GM18868 (cell line): Measurements from ENCODE around the gene FBXO40.
"Not testable (repeated sequence)": the region's sequence is repeated elsewhere in the genome, so short reads cannot be mapped to it uniquely, and the experiment has no call there.

Source experiments
- ATAC-seq: cut with Tn5 transposase; IDR thresholded peaks from one replicate; pipeline ENCODE4 v1.9.1; 2021; ENCODE audit warnings: mild to moderate bottlenecking, moderate library complexity; ENCODE audit not compliant: unreplicated experiment

Gene FBXO40, protein sequence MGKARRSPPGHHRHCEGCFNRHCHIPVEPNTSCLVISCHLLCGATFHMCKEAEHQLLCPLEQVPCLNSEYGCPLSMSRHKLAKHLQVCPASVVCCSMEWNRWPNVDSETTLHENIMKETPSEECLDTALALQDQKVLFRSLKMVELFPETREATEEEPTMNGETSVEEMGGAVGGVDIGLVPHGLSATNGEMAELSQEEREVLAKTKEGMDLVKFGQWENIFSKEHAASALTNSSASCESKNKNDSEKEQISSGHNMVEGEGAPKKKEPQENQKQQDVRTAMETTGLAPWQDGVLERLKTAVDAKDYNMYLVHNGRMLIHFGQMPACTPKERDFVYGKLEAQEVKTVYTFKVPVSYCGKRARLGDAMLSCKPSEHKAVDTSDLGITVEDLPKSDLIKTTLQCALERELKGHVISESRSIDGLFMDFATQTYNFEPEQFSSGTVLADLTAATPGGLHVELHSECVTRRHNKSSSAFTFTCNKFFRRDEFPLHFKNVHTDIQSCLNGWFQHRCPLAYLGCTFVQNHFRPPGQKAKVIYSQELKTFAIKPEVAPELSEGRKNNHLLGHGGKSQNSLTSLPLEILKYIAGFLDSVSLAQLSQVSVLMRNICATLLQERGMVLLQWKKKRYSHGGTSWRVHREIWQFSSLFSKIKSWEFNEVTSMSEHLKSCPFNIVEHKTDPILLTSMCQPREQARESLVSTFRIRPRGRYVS

DNA sequence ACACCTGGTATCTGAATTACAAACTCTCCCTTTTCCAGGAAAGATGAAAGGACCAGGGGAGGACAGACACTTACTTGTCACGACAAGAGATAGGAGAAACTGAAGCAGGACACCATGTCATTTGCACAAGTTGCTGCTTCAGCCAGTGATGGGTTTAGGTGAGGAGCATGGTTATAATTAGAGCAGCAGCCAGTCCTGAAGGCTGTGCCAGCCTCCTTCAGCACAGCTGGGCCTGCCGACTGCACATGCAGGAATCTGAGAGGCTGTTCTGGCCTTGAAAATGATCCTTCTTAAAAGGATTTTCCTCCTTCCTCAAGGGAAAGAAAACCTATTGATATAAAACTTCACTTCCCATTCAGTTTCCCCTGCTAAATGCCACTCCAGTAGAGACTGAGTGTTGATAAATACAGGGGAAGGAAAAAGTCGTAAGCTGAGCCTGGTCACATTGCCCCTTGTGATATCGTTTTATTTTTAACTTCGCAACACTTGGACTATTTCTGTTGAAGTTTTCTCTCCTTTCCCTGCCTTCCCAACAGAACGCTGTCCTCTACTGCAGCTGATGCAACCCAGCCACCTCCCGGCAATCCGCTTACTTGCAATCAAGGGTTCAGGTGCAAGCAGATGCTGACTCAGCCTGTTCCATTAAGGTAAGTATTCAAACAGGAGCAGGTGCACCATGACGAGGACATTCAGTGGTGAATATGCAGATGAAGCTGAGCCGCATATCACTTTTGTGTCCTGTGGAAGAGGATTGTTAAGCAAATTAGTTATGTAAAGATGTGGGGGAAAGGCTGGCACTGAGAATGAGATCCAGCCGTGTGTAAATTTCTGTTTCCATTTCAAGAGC is at the start of gene FBXO40:
FBXO40 (plus strand) TSS at position 524 of the 847 bp plus-strand sequence. CDS start 27,197 bp downstream, outside the sequence.
- peak; percentile 53 for ATAC-seq

DNA sequence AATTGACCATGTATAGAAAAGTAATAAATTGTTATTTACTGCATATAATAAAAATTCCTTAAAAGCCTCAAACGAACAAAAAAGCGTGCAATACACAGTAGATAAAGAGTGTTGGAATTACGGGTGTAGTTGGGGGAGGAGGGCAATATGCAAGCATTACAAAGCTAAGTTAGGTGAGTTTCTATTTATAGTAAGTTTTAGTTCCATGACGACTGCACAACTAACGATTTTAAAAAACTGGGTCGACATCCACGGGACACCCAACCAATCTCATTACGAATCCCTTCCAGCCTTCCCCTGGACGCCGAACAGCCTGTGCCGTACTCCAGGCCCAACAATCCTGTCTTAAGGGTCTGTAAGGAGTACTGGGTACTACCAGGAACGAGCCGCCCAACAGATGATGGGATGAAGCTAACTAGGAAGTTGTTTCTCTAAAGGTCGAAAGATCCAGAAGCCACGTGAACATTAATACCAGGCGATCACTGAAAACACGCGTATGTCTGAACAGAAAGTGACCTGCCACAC is 48.1 kb upstream of the FBXO40 start:
- ATAC-seq, result no peak

DNA sequence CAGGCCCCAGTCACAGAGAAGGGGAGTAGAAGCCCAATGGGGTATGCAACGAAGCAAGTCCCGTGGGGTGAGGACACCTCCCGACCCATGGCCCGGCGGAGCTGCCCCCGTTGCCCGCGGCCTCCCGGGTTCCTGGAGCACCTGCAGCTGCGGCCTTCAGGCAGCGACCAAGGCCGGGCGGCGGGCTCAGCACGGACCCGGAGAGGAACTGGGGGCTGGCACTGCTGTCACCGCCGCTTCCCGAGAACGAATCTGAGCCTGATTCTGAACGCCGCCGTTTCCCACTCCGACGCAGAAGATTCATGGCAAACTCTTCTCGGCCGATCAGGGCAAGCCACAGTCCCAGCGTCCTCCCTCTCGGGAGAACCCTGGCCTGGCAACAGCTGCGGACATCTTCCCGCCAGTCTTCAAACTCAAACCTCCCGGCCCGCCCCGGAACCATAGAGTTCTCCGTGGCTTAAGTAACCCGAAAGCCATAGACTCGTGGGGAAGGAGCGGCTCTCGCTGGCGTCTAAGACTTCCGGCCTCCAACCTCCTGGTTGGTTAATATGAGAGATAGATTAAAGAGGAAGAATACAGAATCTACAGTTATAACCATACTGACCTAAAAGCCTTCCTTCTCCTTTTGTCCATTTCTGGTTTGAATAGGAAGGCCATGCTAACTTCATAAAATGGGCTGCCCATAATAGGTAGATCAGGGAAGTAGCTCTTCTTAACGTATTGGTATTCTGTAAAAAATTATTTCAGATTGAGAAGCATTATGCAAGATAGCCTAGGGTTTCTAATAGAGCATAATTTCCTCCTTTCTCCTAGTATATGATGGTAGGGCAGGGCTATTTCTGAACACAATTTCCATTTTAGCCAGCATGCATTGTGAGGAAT is 47.4 kb upstream of the FBXO40 start, which contains the start of gene POLQ:
POLQ (minus strand) TSS at position 415 of the 882 bp plus-strand sequence; CDS start at position 304, 111 bp downstream.
- peak; percentile 85 for ATAC-seq

DNA sequence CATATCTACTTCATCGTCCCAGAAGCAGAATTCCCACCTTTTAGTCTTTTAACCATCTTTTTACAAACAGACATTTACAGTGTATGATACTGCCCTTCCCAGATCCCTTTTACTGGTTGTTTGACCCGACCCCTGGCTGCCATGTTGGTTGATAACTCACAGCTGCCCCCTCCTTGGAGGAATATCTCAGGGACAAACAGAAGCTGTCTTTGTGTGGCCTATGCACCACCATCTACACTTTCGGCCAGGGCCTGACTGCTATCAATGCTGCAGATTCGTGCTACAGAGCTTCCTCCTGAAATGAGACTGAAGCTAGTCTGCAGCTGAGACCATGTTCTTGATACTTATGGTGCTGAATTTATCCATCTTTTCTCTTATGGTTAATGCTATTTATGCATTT is 40.8 kb upstream of the FBXO40 start:
- no peak for ATAC-seq

DNA sequence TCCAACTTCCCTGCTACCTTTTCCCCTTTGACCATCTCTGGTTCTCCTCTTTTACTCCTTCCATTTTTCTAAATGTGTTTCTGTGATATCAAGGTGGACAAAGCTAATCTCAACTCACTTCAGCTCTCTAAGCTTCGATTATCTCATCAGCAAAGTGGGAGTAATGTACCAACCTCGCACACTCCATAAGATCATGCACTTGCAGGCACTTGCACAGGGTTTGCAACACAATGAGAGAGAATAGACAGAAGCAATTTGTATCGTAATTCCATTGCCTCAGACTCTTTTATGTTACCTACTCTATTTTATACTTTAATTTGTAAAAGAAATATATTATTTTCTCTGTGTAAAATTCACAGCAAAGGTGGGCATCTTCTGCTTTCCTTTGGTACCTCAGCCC is 40.4 kb upstream of the FBXO40 start:
- ATAC-seq, result no peak

DNA sequence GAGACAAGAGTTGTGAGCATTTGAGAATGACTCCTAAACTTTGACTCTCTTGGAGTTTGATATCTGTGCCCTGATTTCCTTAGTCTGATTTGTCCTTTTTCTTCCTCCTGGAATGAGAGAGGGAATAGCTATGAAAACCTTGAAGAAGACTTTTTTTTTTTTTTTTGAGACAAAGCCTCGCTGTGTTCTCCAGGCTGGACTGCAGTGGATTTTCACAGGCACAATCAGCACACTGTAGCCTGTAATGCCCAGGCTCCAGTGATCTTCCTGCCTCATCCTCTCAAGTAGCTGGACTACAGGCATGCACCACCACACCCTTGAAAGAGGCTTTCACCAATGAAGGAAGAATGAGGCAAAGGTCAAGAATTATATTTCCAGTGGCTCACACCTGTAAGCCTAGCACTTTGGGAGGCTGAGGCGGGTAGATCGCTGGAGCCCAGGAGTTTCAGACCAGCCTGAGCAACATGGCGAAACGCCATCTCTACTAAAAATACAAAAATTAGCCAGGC is 35.7 kb upstream of the FBXO40 start:
- ATAC-seq, result no peak

DNA sequence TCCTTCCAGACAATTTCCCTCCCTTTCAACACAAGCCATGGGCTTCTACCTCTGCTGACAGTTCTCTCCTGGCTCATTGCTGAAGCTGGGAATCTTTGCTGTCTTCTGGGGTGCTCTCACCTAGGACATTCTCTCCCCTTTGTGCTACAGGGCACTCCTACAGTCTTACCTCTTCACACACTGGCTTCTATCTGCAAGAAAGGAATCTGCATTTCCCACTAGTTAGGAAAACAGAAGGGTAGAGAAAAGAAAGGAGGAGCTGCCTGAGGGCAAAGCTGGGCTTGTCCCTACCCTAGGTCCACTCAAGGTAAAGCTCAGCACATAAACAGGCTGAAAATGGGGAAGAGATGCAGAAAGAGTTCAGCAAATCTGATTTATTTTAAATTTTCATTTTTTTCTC is 31.0 kb upstream of the FBXO40 start:
- no peak for ATAC-seq

DNA sequence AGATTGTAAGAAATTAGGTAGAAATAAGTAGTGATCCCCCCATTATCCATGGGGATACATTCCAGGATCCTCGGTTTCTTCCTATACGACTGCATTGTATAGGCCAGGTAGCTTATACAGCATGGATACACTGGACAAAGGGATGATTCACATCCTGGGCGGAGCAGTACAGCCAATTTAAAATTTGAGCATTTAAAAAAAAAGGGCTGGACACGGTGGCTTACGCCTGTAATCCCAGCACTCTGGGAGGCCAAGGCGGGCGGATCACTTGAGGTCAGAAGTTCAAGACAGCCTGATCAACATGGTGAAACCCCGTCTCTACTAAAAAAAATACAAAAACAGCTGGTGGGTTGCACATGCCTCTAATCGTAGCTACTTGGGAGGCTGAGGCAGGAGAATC is 26.4 kb upstream of the FBXO40 start:
- ATAC-seq, result no peak

DNA sequence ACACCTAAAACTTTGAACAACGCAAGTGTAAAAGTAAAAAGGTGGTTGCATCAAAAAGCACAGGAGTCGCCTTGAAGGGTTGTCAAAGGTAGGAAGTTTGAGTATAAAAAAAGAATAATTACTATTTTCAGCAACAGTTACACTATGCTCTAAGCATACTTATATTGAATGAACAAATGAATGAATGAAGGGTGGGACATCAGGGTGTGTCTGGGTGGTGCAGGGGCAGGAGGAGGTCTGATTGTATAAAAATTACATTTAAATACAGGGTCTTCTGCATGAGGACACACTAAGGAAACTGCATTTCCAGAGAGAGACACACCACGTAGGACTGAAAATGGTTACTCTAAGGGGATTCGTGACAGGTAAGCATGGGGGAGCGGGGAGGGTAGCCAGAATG is 25.5 kb upstream of the FBXO40 start, which contains the start of gene ARGFX:
ARGFX (plus strand) TSS at position 301 of the 400 bp plus-strand sequence. CDS start 2,765 bp downstream, outside the sequence.
- no peak for ATAC-seq

DNA sequence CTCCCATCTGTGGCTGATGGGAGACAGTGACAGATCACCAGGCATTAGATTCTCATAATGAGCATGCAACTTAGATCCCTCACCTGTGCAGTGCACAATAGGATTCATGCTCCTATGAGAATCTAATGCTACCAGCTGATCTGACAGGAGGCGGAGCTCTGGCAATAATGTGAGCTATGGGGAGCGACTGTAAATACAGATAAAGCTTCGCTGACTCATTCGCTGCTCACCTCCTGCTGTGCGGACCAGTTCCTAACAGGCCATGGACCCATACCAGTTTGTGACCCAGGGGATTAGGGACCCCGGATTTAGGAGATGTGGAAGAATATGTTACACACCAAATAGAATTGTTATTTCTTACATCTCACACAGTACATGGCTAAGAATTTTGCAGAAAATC is 18.7 kb upstream of the FBXO40 start:
- no peak for ATAC-seq

DNA sequence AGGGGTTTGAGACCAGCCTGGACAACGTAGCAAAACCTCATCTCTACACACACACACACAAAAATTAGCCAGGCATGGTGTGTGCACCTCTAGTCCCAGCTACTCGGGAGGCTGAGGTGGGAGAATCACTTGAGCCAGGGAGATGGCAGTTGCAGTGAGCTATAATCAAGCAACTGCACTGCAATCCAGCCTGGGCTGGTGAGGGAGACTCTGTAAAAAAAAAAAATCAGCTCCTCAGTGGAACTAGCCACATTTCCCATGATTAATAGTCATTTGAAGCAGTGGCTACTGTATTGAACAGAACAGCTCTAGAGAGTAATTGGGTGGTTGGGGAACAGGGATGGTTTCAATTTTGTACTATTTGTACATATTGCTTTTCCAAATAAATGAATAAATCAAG is 11.5 kb upstream of the FBXO40 start:
- ATAC-seq, result no peak

DNA sequence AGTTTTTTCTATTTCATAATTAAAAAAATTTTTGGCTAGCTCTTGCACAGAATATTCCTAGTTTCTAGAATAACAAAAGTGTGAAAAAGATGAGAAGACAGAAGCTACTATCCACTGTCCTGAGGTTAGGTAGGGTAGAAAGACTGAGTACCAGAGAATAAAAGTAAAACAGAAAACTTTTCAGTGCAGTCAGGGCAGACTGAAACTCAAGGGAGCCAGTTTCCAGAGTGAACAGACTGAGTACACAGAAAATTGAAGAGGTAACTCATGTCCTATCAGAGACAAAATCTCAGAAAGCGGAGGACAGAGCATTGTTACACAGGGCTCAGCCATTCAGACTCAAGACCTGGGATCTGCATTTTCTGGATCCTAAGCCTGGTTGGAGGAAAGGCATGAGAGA is 8.8 kb upstream of the FBXO40 start:
- ATAC-seq, result no peak

DNA sequence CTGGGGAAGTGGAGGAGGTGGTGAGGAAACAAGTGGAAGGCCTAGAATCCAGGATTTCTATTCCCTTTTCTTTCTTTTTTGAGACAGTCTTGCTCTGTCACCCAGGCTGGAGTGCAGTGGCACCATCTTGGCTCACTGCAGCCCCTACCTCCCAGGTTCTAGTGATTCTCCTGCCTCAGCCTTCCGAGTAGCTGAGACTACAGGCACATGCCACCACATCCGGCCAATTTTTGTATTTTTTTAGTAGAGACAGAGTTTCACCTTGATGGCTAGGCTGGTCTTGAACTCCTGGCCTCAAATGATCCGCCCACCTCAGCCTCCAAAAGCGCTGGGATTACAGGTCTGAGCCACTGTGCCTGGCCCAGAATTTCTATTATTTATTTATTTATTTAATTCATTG is 627 bp downstream of the FBXO40 start:
- not testable (repeated sequence) for ATAC-seq

DNA sequence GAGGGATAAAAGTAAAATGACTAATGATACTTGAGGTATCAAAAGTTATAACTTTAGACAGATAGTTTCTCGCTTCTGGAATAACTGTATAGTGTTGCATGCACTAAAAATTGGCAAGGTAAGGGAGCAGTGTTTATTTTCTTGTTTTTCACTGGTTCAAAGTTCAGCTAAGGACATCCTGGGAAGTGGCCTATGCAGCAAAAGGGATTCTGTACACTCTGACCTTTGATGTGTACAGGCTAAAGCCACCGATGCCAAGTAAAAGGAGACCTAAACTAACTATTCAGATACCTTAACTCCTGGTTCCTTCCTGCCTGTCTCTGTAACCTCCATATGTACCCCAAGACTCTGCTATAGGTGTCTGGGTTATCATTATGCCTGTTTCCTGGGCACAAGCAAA is 1.7 kb downstream of the FBXO40 start:
- no peak for ATAC-seq

DNA sequence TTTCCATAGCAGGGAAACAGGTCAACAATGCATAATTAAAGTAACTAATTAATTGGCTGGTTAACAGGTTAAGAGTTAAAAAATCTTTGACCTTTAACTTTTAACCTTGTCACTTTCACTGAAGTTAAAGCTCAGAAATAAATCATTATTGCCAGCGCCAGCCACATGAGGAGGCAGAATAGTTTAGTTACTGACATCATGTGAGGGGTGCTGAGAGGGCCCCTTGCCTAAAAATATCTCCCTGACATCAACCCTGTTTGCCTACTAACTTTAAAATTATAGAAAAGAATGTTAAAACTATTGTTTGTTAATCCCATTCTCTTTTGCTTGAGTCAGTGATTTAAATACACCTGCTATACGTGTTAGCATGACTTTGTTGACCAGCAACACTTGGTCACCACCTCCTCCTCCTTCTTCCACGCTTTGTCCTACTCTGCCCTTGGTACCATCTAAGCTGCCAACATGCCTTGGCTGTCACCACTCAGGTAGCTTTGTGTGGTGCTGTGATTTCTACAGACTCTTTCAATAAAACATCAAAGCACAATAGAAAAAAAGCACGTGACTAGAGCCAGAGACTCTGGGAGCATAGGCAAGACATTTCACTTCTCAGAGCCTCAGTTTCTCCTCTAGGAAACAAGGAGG is 2.7 kb downstream of the FBXO40 start:
- no peak for ATAC-seq

DNA sequence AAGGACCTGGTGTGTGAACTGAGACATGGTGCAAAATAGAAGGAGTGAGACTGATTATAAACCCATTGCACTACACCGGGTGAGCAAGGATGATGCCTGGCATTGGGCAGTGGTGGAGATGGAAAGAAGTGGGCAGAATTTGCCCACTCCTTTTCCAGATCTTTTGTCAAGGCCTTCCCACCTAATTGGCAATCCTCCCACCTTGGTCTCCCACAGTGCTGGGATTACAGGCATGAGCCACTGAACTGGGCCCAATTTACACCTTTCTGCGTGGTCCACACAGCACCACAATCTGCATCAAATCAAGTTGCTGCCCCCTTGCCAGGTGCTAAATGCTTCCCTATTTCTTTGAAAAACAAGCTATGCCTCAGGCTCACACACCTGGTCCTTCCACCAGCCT is 5.4 kb downstream of the FBXO40 start:
- ATAC-seq, result no peak

DNA sequence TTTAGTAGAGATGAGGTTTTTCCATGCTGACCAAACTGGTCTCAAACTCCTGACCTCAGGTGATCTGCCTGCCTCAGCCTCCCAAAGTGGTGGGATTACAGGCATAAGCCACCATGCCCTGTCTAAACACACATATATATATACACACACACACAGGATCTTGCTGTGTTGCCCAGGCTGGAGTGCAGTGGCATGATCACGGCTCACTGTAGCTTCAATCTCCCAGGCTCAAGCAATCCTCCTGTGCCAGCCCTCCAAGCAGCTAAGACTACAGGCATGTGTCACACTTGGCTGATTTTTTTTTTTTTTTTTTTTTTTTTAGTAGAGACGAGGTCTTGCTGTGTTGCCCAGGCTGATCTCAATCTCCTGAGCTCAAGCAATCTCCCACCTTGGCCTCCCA is 6.7 kb downstream of the FBXO40 start:
- not testable (repeated sequence) for ATAC-seq

DNA sequence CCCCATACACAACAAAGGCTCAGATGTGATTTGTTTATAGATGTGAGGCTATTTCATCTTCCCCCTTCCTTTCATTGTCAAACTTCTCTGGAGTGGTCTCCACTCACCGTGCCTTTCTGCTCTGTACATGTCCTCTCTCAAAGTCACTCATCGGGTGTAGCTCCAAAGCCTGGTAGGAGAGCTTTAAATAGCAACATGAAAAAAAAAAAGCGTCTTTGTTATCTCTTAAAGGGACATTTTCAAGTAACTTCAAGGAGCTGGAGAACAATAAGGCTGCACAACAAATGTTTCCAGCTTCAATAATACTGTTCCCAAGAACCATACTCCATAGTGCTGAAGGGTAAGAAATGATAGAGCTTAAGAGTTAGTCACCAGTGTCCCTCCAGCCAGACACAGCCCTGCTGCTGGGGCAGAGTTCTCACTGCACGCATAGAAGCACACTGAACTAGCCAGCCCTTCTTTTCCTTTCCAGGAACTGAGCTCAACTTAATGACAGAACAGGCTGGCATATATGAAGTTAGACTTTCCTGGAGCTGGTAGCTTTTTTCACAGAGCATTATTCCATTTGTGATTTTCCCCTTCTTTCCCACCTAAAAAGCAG is 8.1 kb downstream of the FBXO40 start:
- ATAC-seq, result no peak

DNA sequence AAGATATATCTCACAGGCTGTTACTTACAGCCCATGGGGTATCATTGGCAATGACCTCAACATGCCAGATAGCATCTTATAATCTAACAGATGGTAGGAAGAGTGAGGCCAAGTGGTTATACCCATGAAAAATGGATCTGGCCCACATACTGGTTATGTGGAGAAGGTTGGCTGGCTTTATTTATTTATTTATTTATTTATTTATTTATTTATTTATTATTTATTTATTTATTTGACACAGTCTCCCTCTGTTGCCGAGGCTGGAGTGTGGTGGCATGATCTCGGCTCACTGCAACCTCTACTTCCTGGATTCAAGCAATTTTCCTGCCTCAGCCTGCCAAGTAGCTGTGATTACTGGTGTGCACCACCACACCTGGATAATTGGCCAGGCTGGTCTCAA is 11.6 kb downstream of the FBXO40 start:
- no peak for ATAC-seq
